COLO668 (cell line): ENCODE results near the gene GNS.

Experiments used
- DNase-seq: peaks from one replicate; lab custom pipeline; 2025; ENCODE audit not compliant: unreplicated experiment; lab: John Stamatoyannopoulos, UW

Gene GNS

GRCh38 chr12:64678248-64678647 lies 81.0 kb downstream of the GNS start:
- DNase-seq = peak; percentile 27

- DNase-seq = no peak
Observed at GRCh38 chr12:64675795-64676194, 83.4 kb downstream of the GNS start.

- no peak for DNase-seq
Observed at GRCh38 chr12:64674367-64674922, 84.8 kb downstream of the GNS start.

GRCh38 chr12:64673490-64674169 lies 85.6 kb downstream of the GNS start:
- no peak for DNase-seq

- DNase-seq = peak; percentile 81
Observed at GRCh38 chr12:64672925-64673409, 86.2 kb downstream of the GNS start.

GRCh38 chr12:64671681-64672080 lies 87.5 kb downstream of the GNS start:
- DNase-seq = no peak

- DNase-seq = no peak
Observed at GRCh38 chr12:64670919-64671639, 88.1 kb downstream of the GNS start.

- DNase-seq = no peak
Observed at GRCh38 chr12:64670019-64670418, 89.2 kb downstream of the GNS start.

GRCh38 chr12:64669270-64669842 lies 89.8 kb downstream of the GNS start:
- no peak for DNase-seq

GRCh38 chr12:64667793-64668192 lies 91.4 kb downstream of the GNS start:
- no peak for DNase-seq

GRCh38 chr12:64666054-64666914 lies 92.9 kb downstream of the GNS start:
- no peak for DNase-seq

GRCh38 chr12:64665514-64665913 lies 93.7 kb downstream of the GNS start:
- no peak for DNase-seq
